ENCODE data around the gene CBX4. TPM values are rescaled to one million over a fixed set of nuclear protein-coding genes. Genes with fewer than 3 reads are reported as not detected.

CBX4 gene
- total RNA-seq, 1 donor from 2014 or later: 25.7 TPM

- peak overlapping the region; percentile 7 to 31 for H3K4me3 ChIP-seq
- intact Hi-C loops (cut with DNase I): loop anchor here (1.0 to 2.0 kb wide), 2 partner anchors 13 to 28 kb away; partner anchors contain the start of genes CBX4 and CBX8
- no peaks in the 10 kb centered on the region for H3K9me3 ChIP-seq
- H3K27ac ChIP-seq: no peak overlapping the region
- DNase-seq (ENCODE audit: low spot score in 2 of 2): no peak
- H3K27me3 ChIP-seq: peaks cover 67% of the 10 kb centered on the region
- TF ChIP-seq CTCF (IDR thresholded peaks at IDR 0.05): no peak
- H3K4me1 ChIP-seq: peaks cover 23 to 43% of the 10 kb centered on the region in 2 donors
- no peaks in the 10 kb centered on the region for H3K36me3 ChIP-seq
Observed at GRCh38 chr17:79810130-79811010, 28.9 kb downstream of the CBX4 start.

DNA sequence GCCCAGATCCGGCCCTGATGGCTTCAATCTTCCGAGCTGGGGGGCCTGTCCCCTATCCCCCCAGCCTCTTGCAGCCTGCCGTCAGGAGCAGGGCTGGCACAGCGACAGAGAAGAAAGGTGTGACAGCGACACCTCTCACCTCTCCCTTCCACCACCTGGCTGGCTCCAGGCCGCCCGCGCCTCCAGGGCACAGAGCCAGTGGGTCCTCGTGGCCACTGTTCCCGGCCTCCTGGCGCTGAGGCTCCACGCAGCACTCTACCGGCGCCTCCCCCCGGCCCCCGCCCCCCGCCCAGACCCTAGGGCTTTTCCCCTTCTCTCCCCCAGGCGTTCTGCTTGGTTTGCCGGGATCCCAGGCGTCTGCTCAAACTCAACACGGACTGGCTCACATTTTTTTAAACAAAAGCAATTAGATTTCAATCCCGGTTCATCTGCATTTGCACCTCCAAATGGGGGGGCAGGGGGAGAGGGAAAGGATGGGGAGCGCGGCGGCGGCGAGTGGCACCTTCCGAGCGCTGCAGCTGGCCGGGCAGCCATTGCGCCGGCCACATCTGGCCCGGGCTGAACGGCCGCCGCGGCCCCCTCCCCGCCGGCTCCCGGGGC lies 29.6 kb downstream of the CBX4 start:
- peaks cover 67% of the 10 kb centered on the region for H3K27me3 ChIP-seq
- H3K4me3 ChIP-seq: peak overlapping the region; percentile 7 to 31
- H3K36me3 ChIP-seq: no peaks in the 10 kb centered on the region
- H3K9me3 ChIP-seq: no peaks in the 10 kb centered on the region
- H3K27ac ChIP-seq: no peak overlapping the region
- DNase-seq (ENCODE audit: low spot score in 2 of 2): no peak
- TF ChIP-seq CTCF (IDR thresholded peaks at IDR 0.05): no peak
- H3K4me1 ChIP-seq: peaks cover 16 to 36% of the 10 kb centered on the region in 2 donors
- intact Hi-C loops (cut with DNase I): loop anchor here (1.0 to 2.0 kb wide), 2 partner anchors 12 to 29 kb away; partner anchors contain the start of genes CBX4 and CBX8

DNA sequence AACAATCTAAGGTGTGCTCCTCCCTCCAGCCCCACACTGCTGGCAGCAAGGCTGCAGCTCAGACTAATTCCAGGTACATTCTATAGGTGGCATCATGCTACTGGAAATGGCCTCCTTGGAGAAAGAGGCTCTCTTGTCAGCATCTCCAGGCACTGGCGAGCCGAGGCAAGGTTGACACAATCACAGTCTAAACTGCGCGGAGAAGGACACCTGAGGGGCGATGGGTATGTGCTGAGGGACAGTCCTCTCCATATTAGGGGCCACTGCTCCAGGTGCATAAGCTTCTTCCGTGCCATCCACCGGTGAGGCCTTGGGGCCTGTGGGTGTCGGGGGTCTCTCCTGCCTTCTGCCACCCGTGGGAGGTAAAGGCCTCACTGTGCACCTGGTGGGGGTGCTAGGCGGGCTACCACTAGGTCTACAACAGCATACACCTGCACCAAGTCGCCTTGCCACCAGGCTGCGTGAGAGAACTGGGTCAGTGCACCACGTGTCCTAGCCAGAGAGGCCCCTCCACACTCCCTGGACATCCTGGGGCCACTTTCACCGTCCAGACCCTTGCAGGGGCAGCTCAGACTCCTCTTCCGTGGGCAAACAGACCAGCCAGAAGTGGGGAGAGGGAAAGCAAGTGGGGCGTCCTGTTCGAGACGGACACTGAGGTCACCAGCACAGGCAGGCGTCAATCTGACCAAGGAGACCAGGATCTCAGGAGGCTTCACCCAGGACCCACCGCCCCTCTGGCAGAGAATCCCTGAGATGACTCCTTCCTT lies 30.3 kb downstream of the CBX4 start:
- no peak for TF ChIP-seq CTCF (IDR thresholded peaks at IDR 0.05)
- DNase-seq (ENCODE audit: low spot score in 2 of 2): no peak
- no peak overlapping the region for H3K27ac ChIP-seq
- intact Hi-C loops (cut with DNase I): no loop called here
- no peak overlapping the region for H3K4me3 ChIP-seq
- H3K4me1 ChIP-seq: peaks cover 16 to 32% of the 10 kb centered on the region in 2 donors
- no peaks in the 10 kb centered on the region for H3K9me3 ChIP-seq
- no peaks in the 10 kb centered on the region for H3K36me3 ChIP-seq
- peaks cover 67% of the 10 kb centered on the region for H3K27me3 ChIP-seq

- Histone ChIP-seq H3K4me3 (no peak overlapping the region), H3K27ac (no peak overlapping the region), H3K9me3 (no peaks in the 10 kb centered on the region), H3K27me3 (peaks cover 72% of the 10 kb centered on the region), H3K36me3 (no peaks in the 10 kb centered on the region), H3K4me1 (peaks cover 10 to 23% of the 10 kb centered on the region in 2 donors)
- intact Hi-C loops (cut with DNase I): no loop called here
- TF ChIP-seq CTCF (IDR thresholded peaks at IDR 0.05): no peak
- no peak for DNase-seq (ENCODE audit: low spot score in 2 of 2)
Observed at GRCh38 chr17:79806863-79807720, 32.1 kb downstream of the CBX4 start.

DNA sequence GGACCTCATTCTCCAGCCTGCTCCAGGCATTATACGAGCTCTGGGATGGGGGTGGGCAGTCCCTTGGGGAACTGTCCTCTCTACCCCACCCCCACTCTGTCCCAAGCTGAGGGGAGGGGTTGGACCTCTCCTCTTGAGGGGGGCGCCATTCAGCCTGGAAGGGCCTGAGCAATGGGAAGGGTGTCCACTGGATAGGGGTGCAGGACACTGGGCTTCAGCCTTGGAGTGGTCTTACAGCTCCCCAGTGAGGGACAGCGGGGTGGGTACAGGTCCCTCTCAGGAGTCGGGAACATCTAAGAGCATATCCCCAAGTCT lies 32.8 kb downstream of the CBX4 start:
- peaks cover 6 to 16% of the 10 kb centered on the region in 2 donors for H3K4me1 ChIP-seq
- no peaks in the 10 kb centered on the region for H3K36me3 ChIP-seq
- H3K4me3 ChIP-seq: no peak overlapping the region
- H3K27me3 ChIP-seq: peaks cover 74% of the 10 kb centered on the region
- H3K9me3 ChIP-seq: no peaks in the 10 kb centered on the region
- no peak for TF ChIP-seq CTCF (IDR thresholded peaks at IDR 0.05)
- H3K27ac ChIP-seq: no peak overlapping the region
- intact Hi-C loops (cut with DNase I): no loop called here
- DNase-seq (ENCODE audit: low spot score in 2 of 2): no peak

All from ascending aorta (tissue), 2 donors.